ENCODE measurements around the gene SLC39A11.
"Not testable (repeated sequence)": the region's sequence is repeated elsewhere in the genome, so short reads cannot be mapped to it uniquely, and the experiment has no call there.

The SLC39A11 gene

GRCh38 chr17:73092523-73093135 lies at the start of gene SLC39A11:
Gene SLC39A11, minus strand, starts transcription at chr17:73092688. Its CDS starts 3,924 bp downstream, at chr17:73088764.
- DNase-seq = peak; percentile 86

GRCh38 chr17:73141411-73141810 lies 48.9 kb upstream of the SLC39A11 start:
- DNase-seq = no peak

- DNase-seq = no peak
These were observed 48.1 kb upstream of the SLC39A11 start for GRCh38 chr17:73140566-73140965.

- DNase-seq = no peak
These were observed 46.8 kb upstream of the SLC39A11 start for GRCh38 chr17:73139296-73139695.

GRCh38 chr17:73138541-73139138 lies 46.2 kb upstream of the SLC39A11 start:
- peak; percentile 69 for DNase-seq

- DNase-seq = no peak
These were observed 44.9 kb upstream of the SLC39A11 start for GRCh38 chr17:73137376-73137775.

- DNase-seq = no peak
These were observed 43.3 kb upstream of the SLC39A11 start for GRCh38 chr17:73135766-73136165.

- no peak for DNase-seq
These were observed 41.6 kb upstream of the SLC39A11 start for GRCh38 chr17:73133911-73134649.

- DNase-seq = no peak
These were observed 39.6 kb upstream of the SLC39A11 start for GRCh38 chr17:73132085-73132492.

GRCh38 chr17:73131439-73131838 lies 39.0 kb upstream of the SLC39A11 start:
- not testable (repeated sequence) for DNase-seq

- DNase-seq = no peak
These were observed 38.5 kb upstream of the SLC39A11 start for GRCh38 chr17:73130977-73131376.

GRCh38 chr17:73128496-73128895 lies 36.0 kb upstream of the SLC39A11 start:
- DNase-seq = no peak

- DNase-seq = no peak
These were observed 34.4 kb upstream of the SLC39A11 start for GRCh38 chr17:73126716-73127473.

GRCh38 chr17:73123606-73124320 lies 31.3 kb upstream of the SLC39A11 start:
- DNase-seq = no peak

- DNase-seq = no peak
These were observed 30.6 kb upstream of the SLC39A11 start for GRCh38 chr17:73122953-73123605.

GRCh38 chr17:73121506-73121905 lies 29.0 kb upstream of the SLC39A11 start:
- no peak for DNase-seq

GRCh38 chr17:73119631-73120030 lies 27.1 kb upstream of the SLC39A11 start:
- no peak for DNase-seq

- DNase-seq = peak; percentile 64
These were observed 26.5 kb upstream of the SLC39A11 start for GRCh38 chr17:73118951-73119391.

GRCh38 chr17:73118139-73118538 lies 25.7 kb upstream of the SLC39A11 start:
- DNase-seq = no peak

- DNase-seq = no peak
These were observed 19.8 kb upstream of the SLC39A11 start for GRCh38 chr17:73112246-73112645.

GRCh38 chr17:73111386-73111785 lies 18.9 kb upstream of the SLC39A11 start:
- DNase-seq = no peak

GRCh38 chr17:73107191-73107590 lies 14.7 kb upstream of the SLC39A11 start:
- no peak for DNase-seq
